AG04450 (cell line): ENCODE measurements around the gene PTPRE. TPM values are rescaled to one million over a fixed set of nuclear protein-coding genes. Genes with fewer than 3 reads are reported as not detected.

ENCODE experiments used
- CTCF ChIA-PET: fragments of 300-600, 350-600 bp; formaldehyde crosslinking; extraction: SDS; loops from one replicate; lab custom pipeline; 2022; ENCODE audit warnings: antibody characterized with exemption, inconsistent platforms; lab: Charles Lee
- POLR2A ChIA-PET: fragments of 350-600 bp; formaldehyde crosslinking; extraction: SDS; loops from one replicate; lab custom pipeline; 2021; ENCODE audit warnings: antibody characterized with exemption, inconsistent platforms; lab: Yijun Ruan, JAX
- DNase-seq: peaks from one replicate; pipeline ENCODE4 v3.0.0-alpha.2; 2011; ENCODE audit warnings: low read depth, low spot score
- H3K27ac ChIP-seq: one replicate; pipeline ENCODE4 v1.5.1; 2012; ENCODE audit warnings: low read depth, low read length, control low read depth
- H3K27me3 ChIP-seq: one replicate; pipeline ENCODE4 v1.6.0; 2012; ENCODE audit warnings: low read length; ENCODE audit not compliant: control insufficient read depth, insufficient read depth
- H3K4me3 ChIP-seq: 2 replicates; pipeline ENCODE4 v1.5.1; 2011; ENCODE audit warnings: mild to moderate bottlenecking, low read depth, low read length, control low read depth
- H3K9me3 ChIP-seq: 2 replicates; pipeline ENCODE4 v1.5.1; 2012; ENCODE audit warnings: low read length; ENCODE audit not compliant: control insufficient read depth, insufficient read depth
- CTCF ChIP-seq: IDR thresholded peaks from 2 replicates; pipeline ENCODE4 v1.5.1; 2011; ENCODE audit warnings: low read depth, low read length, control low read depth, inconsistent platforms
- polyA plus RNA-seq: library from polyadenylated mRNA; depleted of rRNA; stranded (reverse); fragments of >200 nt; gene quantifications from 2 replicates; pipeline ENCODE4 v1.2.3, GENCODE V29; 2011

The PTPRE gene
- polyA plus RNA-seq, 1 experiment, result 0.38 TPM

DNA sequence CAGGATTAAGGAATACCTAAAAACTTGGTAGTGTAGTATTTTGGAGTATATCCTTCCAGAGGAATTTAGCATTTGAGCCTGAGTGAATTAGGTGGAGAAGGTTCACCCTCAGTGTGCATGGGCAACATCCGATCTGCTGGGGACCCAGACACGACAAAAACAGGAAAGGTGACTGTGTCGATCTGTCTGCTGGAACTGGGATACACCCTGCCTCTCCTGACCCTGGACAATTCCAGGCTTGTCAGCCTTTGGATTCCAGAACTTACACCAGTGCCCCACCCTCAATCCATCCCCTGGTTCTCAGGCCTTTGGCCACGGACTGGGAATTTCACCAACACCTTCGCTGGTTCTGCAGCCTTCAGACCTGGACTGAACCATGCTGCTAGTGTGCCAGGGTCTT lies 41.9 kb downstream of the PTPRE start:
- no peaks in the 10 kb centered on the region for H3K27me3 ChIP-seq
- ChIA-PET CTCF (no interaction called here), POLR2A (no interaction called here)
- H3K9me3 ChIP-seq, result no peaks in the 10 kb centered on the region; the same call in 1 of the 2 replicates
- no peak overlapping the region for H3K4me3 ChIP-seq
- TF ChIP-seq CTCF, result no peak
- no peak for DNase-seq
- H3K27ac ChIP-seq, result no peak overlapping the region

GRCh38 chr10:127949831-127950230 lies 42.9 kb downstream of the PTPRE start:
- H3K27me3 ChIP-seq, result no peaks in the 10 kb centered on the region
- ChIA-PET POLR2A (no interaction called here), CTCF (no interaction called here)
- no peaks in the 10 kb centered on the region; the same call in 1 of the 2 replicates for H3K9me3 ChIP-seq
- TF ChIP-seq CTCF, result no peak
- H3K27ac ChIP-seq, result no peak overlapping the region
- H3K4me3 ChIP-seq, result no peak overlapping the region
- DNase-seq, result no peak

- Histone ChIP-seq H3K9me3 (no peaks in the 10 kb centered on the region; the same call in 1 of the 2 replicates), H3K4me3 (no peak overlapping the region), H3K27me3 (no peaks in the 10 kb centered on the region), H3K27ac (no peak overlapping the region)
- no peak for TF ChIP-seq CTCF
- no peak for DNase-seq
- ChIA-PET POLR2A (no interaction called here), CTCF (no interaction called here)
Measured at GRCh38 chr10:127951861-127952574, 45.1 kb downstream of the PTPRE start.

- no peak overlapping the region for H3K27ac ChIP-seq
- POLR2A ChIA-PET, result no interaction called here
- no peaks in the 10 kb centered on the region; the same call in 1 of the 2 replicates for H3K9me3 ChIP-seq
- no peak overlapping the region for H3K4me3 ChIP-seq
- H3K27me3 ChIP-seq, result no peaks in the 10 kb centered on the region
- no peak for TF ChIP-seq CTCF
- CTCF ChIA-PET, result no interaction called here
- DNase-seq, result no peak
Measured at GRCh38 chr10:127952575-127952869, 45.6 kb downstream of the PTPRE start.

GRCh38 chr10:127952918-127953317 lies 46.0 kb downstream of the PTPRE start:
- no peak overlapping the region for H3K4me3 ChIP-seq
- DNase-seq, result no peak
- TF ChIP-seq CTCF, result no peak
- H3K27ac ChIP-seq, result no peak overlapping the region
- no peaks in the 10 kb centered on the region; the same call in 1 of the 2 replicates for H3K9me3 ChIP-seq
- H3K27me3 ChIP-seq, result no peaks in the 10 kb centered on the region
- ChIA-PET CTCF (no interaction called here), POLR2A (no interaction called here)
